ENCODE measurements around the gene PLCD3. TPM values are rescaled to one million over a fixed set of nuclear protein-coding genes. Genes with fewer than 3 reads are reported as not detected.
A peak's percentile ranks its signal among the peaks of the same experiment; 100 is the strongest.

PLCD3 gene
- total and polyA plus RNA-seq, 2 of the 8 experiments (the other 6 are each of a cell fraction or from before 2014, with no cell fraction given) = 26.5 to 48.1 TPM

GRCh38 chr17:45137561-45138305 lies 5.4 kb upstream of the PLCD3 start:
- FAIRE-seq (no peak), DNase-seq (ENCODE audit: low read depth in 1 of 2, low spot score in 2 of 2) (no peak)
- Histone ChIP-seq H3K9ac (replicated peaks in 1 of 4; ENCODE audit: extremely low read depth in 1 of 4, low read depth in 3 of 4, low read length in 3 of 4) (no peak overlapping the region), H4K5ac (ENCODE audit: insufficient read length, low read depth, low read length) (no peak overlapping the region), H3K79me2 (ENCODE audit: control insufficient read depth in 1 of 2, insufficient read depth in 2 of 2, low read length in 2 of 2) (no peaks in the 10 kb centered on the region), H3K9me3 (ENCODE audit: insufficient read depth in 2 of 2, low read depth in 1 of 2, low read length in 1 of 2) (no peaks in the 10 kb centered on the region), H4K8ac (ENCODE audit: extremely low read depth, insufficient read depth, low read length) (peak overlapping the region; percentile 7; the same call in 1 of the 2 replicates), H3K36me3 (ENCODE audit: control insufficient read depth in 2 of 4, insufficient read depth in 4 of 4, low read length in 3 of 4) (no peaks in the 10 kb centered on the region), H3K27ac (ENCODE audit: low read depth, low read length) (no peak overlapping the region), H3K14ac (ENCODE audit: insufficient read length) (no peak overlapping the region), H3K4ac (replicated peaks; ENCODE audit: insufficient read length, low read depth, low read length) (no peak overlapping the region), H3K23me2 (ENCODE audit: low read depth, low read length) (peaks cover 4% of the 10 kb centered on the region), H2BK12ac (ENCODE audit: low read depth, low read length) (no peak overlapping the region), H2BK5ac (ENCODE audit: low read depth, low read length) (no peak overlapping the region), H3K4me3 (ENCODE audit: extremely low read depth in 1 of 4, insufficient read depth in 2 of 4, low read depth in 3 of 4, low read length in 4 of 4) (no peak overlapping the region), H2BK20ac (ENCODE audit: low read length) (no peak overlapping the region), H2AFZ (ENCODE audit: low read length) (no peak overlapping the region), H3K27me3 (replicated peaks in 1 of 4; ENCODE audit: control insufficient read depth in 3 of 4, extremely low read depth in 1 of 4, insufficient read depth in 3 of 4, low read length in 3 of 4) (no peaks in the 10 kb centered on the region), H2BK15ac (ENCODE audit: low read length) (no peak overlapping the region), H3K56ac (replicated peaks; ENCODE audit: insufficient read length, low read depth, low read length) (no peak overlapping the region), H3K4me1 (replicated peaks in 1 of 4; ENCODE audit: control insufficient read depth in 3 of 4, insufficient read depth in 4 of 4, low read length in 3 of 4) (peaks cover 0 to 5% (median 0%) of the 10 kb centered on the region in 4 experiments; a peak in 3 of 7 replicates), H3K23ac (ENCODE audit: insufficient read length) (no peak overlapping the region), H3K18ac (ENCODE audit: extremely low read depth, low read length) (no peak overlapping the region), H4K91ac (replicated peaks; ENCODE audit: insufficient read length, low read length) (no peak overlapping the region), H2BK120ac (replicated peaks; ENCODE audit: low read depth, low read length) (no peak overlapping the region), H4K20me1 (replicated peaks in 1 of 2; ENCODE audit: control insufficient read depth in 1 of 2, insufficient read depth in 2 of 2, low read length in 2 of 2) (peaks cover 0 to 2% of the 10 kb centered on the region in 2 experiments), H3K79me1 (ENCODE audit: low read depth, low read length) (no peaks in the 10 kb centered on the region), H3K4me2 (ENCODE audit: insufficient read depth in 1 of 2, low read depth in 2 of 2, low read length in 2 of 2) (no peak overlapping the region), H2AK5ac (ENCODE audit: low read depth, low read length) (no peak overlapping the region)
- WGBS, 2 experiments (ENCODE audit: extremely low coverage in 1 of 2, insufficient coverage in 1 of 2, insufficient read length in 1 of 2, insufficient replicate concordance in 2 of 2, low coverage in 1 of 2, low lambda C conversion rate in 2 of 2, missing lambda C conversion rate in 1 of 2) = 91% methylated on average over 11 of the region's 11 CpGs; no CpG with 5 or more reads in 1 of the 2 experiments
- POLR2A ChIA-PET (ENCODE audit: partially characterized antibody) = interaction anchor here (1.9 to 15.8 kb wide), 2 partner anchors 11 to 24 kb away, joined by 8 to 185 read pairs; partner anchors contain the start of genes HEXIM1 and HEXIM2
- CTCF ChIA-PET (ENCODE audit: partially characterized antibody) = interaction anchor here (1.1 to 11.7 kb wide), 5 partner anchors 13 to 119 kb away, joined by 3 to 156 read pairs (median 90); partner anchors contain the start of genes HEXIM1 and HEXIM2
- TF ChIP-seq TEAD4 (IDR thresholded peaks at IDR 0.05; ENCODE audit: low read depth, low read length) (no peak), SP4 (IDR thresholded peaks at IDR 0.05; ENCODE audit: low read length) (no peak), RBBP5 (IDR thresholded peaks at IDR 0.05; ENCODE audit: borderline replicate concordance, low read depth, low read length) (no peak), KDM4A (IDR thresholded peaks at IDR 0.05; ENCODE audit: low read depth, low read length, severe bottlenecking) (no peak), SRF (IDR thresholded peaks at IDR 0.05; ENCODE audit: low read depth, low read length) (no peak), EZH2 (IDR thresholded peaks at IDR 0.05; ENCODE audit: low read depth, low read length, severe bottlenecking) (no peak), PHF8 (conservative IDR thresholded peaks at IDR 0.05; ENCODE audit: low read depth, low read length) (no peak), CHD2 (IDR thresholded peaks at IDR 0.05; ENCODE audit: low read length) (no peak), TAF1 (IDR thresholded peaks at IDR 0.05; ENCODE audit: low read depth, low read length) (no peak), POU5F1 (IDR thresholded peaks at IDR 0.05; ENCODE audit: low read depth, low read length) (no peak), ATF3 (IDR thresholded peaks at IDR 0.05; ENCODE audit: insufficient read depth, low read depth, low read length) (no peak), BCL11A (IDR thresholded peaks at IDR 0.05; ENCODE audit: low read depth in 2 of 2, low read length in 2 of 2) (no peak), CEBPB (IDR thresholded peaks at IDR 0.05; ENCODE audit: low read depth, low read length) (no peak)
